ENCODE results near the gene ICA1. TPM values are rescaled to one million over a fixed set of nuclear protein-coding genes. Genes with fewer than 3 reads are reported as not detected.

ICA1 gene
- total RNA-seq, 3 donors from 2014 or later, result 18.7 to 59.9 (median 41.9) TPM

DNA sequence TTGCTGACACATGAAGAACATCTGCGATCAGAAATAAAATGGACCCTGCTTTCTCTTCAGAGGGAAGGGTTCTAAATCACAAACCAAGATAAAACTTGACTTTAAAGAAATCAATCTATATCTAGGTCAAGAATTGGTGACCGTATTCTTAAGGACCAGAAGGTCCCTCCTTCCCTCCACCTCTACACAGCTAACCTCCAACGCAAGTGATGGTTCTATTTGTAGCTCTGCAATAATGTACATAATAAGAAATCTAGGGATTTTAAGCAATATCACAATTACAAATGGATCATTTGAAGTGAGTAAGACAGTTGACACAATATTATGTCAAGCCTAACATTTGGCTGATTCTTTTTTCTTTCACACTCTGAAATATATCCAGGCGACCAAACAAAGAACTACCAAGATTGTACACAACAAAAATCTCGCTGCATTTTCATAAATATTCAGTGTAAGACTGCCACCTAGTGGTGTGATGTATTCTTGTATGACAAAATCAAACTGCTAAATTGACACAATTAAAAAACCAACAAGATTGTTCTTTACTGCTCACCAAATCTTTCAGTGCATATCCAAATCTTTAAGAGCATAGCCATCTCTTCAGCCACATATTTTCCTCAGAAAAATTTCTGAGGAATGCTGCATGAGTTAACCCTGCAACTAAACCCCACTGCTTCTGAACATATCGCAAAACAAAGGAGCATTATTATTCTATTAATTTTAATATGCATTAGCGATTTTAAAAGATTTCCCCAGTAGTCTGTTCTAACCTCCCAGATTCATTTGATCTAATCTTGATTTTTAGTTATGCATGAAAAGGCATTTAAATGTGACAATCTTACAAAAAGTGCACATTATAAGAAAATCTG is 44.5 kb downstream of the ICA1 start:
- DNase-seq (peak in 1 of 3 donors; percentile 74), ATAC-seq (peak; percentile 73)
- no peaks in the 10 kb centered on the region for H3K9me3 ChIP-seq
- intact Hi-C loops (cut with DNase I, micrococcal nuclease), result loop anchor here in 1 of 2 donors (10.0 kb wide), 1 partner anchor 533 kb away; no protein-coding TSS in a partner anchor
- TF ChIP-seq, protein P1, sequence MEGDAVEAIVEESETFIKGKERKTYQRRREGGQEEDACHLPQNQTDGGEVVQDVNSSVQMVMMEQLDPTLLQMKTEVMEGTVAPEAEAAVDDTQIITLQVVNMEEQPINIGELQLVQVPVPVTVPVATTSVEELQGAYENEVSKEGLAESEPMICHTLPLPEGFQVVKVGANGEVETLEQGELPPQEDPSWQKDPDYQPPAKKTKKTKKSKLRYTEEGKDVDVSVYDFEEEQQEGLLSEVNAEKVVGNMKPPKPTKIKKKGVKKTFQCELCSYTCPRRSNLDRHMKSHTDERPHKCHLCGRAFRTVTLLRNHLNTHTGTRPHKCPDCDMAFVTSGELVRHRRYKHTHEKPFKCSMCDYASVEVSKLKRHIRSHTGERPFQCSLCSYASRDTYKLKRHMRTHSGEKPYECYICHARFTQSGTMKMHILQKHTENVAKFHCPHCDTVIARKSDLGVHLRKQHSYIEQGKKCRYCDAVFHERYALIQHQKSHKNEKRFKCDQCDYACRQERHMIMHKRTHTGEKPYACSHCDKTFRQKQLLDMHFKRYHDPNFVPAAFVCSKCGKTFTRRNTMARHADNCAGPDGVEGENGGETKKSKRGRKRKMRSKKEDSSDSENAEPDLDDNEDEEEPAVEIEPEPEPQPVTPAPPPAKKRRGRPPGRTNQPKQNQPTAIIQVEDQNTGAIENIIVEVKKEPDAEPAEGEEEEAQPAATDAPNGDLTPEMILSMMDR (IDR thresholded peaks at IDR 0.05), result peak; percentile 28
- H3K4me3 ChIP-seq, result no peak overlapping the region
- no peaks in the 10 kb centered on the region for H3K4me1 ChIP-seq (ENCODE audit: low read depth)
- no peaks in the 10 kb centered on the region for H3K36me3 ChIP-seq (ENCODE audit: low read depth)

GRCh38 chr7:8216334-8216690 is 45.7 kb downstream of the ICA1 start:
- intact Hi-C loops (cut with DNase I, micrococcal nuclease), result loop anchor here in 1 of 2 donors (10.0 kb wide), 1 partner anchor 532 kb away; no protein-coding TSS in a partner anchor
- Histone ChIP-seq H3K36me3 (ENCODE audit: low read depth) (no peaks in the 10 kb centered on the region), H3K4me3 (no peak overlapping the region), H3K4me1 (ENCODE audit: low read depth) (no peaks in the 10 kb centered on the region), H3K9me3 (no peaks in the 10 kb centered on the region)
- TF ChIP-seq, protein P1 (IDR thresholded peaks at IDR 0.05), result no peak
- ATAC-seq, result no peak
- DNase-seq, result no peak

GRCh38 chr7:8215648-8216333 is 46.2 kb downstream of the ICA1 start:
- intact Hi-C loops (cut with DNase I, micrococcal nuclease), result loop anchor here in 1 of 2 donors (10.0 kb wide), 1 partner anchor 531 kb away; no protein-coding TSS in a partner anchor

GRCh38 chr7:8214244-8214824 is 47.6 kb downstream of the ICA1 start:
- TF ChIP-seq, protein P1 (IDR thresholded peaks at IDR 0.05), result no peak
- H3K9me3 ChIP-seq, result no peaks in the 10 kb centered on the region
- intact Hi-C loops (cut with DNase I, micrococcal nuclease), result loop anchor here in 1 of 2 donors (10.0 kb wide), 1 partner anchor 530 kb away; no protein-coding TSS in a partner anchor
- H3K4me3 ChIP-seq, result no peak overlapping the region
- no peaks in the 10 kb centered on the region for H3K36me3 ChIP-seq (ENCODE audit: low read depth)
- ATAC-seq (no peak), DNase-seq (no peak)
- no peaks in the 10 kb centered on the region for H3K4me1 ChIP-seq (ENCODE audit: low read depth)

More at GRCh38 chr7:8215648-8216333, 46.2 kb downstream of the ICA1 start:
- TF ChIP-seq, protein P1 (IDR thresholded peaks at IDR 0.05), result no peak
- ATAC-seq (no peak), DNase-seq (no peak)
- Histone ChIP-seq H3K9me3 (no peaks in the 10 kb centered on the region), H3K36me3 (ENCODE audit: low read depth) (no peaks in the 10 kb centered on the region), H3K4me3 (no peak overlapping the region), H3K4me1 (ENCODE audit: low read depth) (no peaks in the 10 kb centered on the region)

DNA sequence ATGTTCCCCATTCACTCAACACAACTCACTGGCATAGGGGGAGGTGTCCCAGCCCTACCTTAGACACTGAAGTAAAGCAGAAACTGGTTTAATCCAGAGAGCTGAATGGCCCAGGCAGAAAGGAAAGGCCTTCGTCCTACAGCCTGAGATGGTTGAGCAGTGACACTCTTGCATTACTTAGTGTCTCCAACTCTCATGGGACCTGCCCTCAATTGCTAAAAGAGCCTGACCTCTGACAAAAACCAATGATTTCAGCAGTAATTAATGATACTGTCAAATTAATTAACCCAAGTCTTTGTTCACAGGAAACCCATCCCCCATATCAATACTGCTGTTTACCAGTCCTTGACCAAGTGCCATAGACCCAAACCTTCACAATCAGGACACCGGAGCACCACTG is 48.6 kb downstream of the ICA1 start:
- ATAC-seq (no peak), DNase-seq (no peak)
- no peaks in the 10 kb centered on the region for H3K36me3 ChIP-seq (ENCODE audit: low read depth)
- no peak overlapping the region for H3K4me3 ChIP-seq
- no peaks in the 10 kb centered on the region for H3K9me3 ChIP-seq
- TF ChIP-seq, protein P1 (IDR thresholded peaks at IDR 0.05), result no peak
- no peaks in the 10 kb centered on the region for H3K4me1 ChIP-seq (ENCODE audit: low read depth)
- intact Hi-C loops (cut with DNase I, micrococcal nuclease), result loop anchor here in 1 of 2 donors (10.0 kb wide), 1 partner anchor 529 kb away; no protein-coding TSS in a partner anchor

All from mucosa of descending colon (tissue), 3 donors.